BJ (cell line): Measurements from ENCODE around the gene SLC12A5. TPM values are rescaled to one million over a fixed set of nuclear protein-coding genes. Genes with fewer than 3 reads are reported as not detected.

Source experiments
- CTCF ChIA-PET: fragments of 350-600 bp; formaldehyde crosslinking; extraction: SDS; loops from one replicate; lab custom pipeline; 2021; ENCODE audit warnings: antibody characterized with exemption, inconsistent platforms; lab: Yijun Ruan, JAX
- POLR2A ChIA-PET: fragments of 300-600 bp; sonication (Branson Sonifier 250); formaldehyde crosslinking; extraction: SDS; loops from one replicate; lab custom pipeline; 2021; ENCODE audit warnings: antibody characterized with exemption; lab: Charles Lee
- DNase-seq: peaks from one replicate; pipeline ENCODE4 v3.0.0-alpha.2; 2011; ENCODE audit warnings: low read depth
- H3K27me3 ChIP-seq: 2 replicates; pipeline ENCODE4 v1.6.0; 2011; ENCODE audit warnings: low read length; ENCODE audit not compliant: control insufficient read depth, insufficient read depth
- H3K36me3 ChIP-seq: 2 replicates; pipeline ENCODE4 v1.5.1; 2011; ENCODE audit warnings: low read length; ENCODE audit not compliant: control insufficient read depth, insufficient read depth
- H3K4me3 ChIP-seq: 2 replicates; pipeline ENCODE4 v1.5.1; 2011; ENCODE audit warnings: low read depth, mild to moderate bottlenecking, control low read depth, low read length
- polyA plus RNA-seq: library from polyadenylated mRNA; depleted of rRNA; stranded (reverse); fragments of >200 nt; gene quantifications from 2 replicates; pipeline ENCODE4 v1.2.3, GENCODE V29; 2011
- TF ChIP-seq, protein P1 (sequence below): IDR thresholded peaks from 2 replicates; pipeline ENCODE4 v1.5.1; 2011; ENCODE audit warnings: low read depth, mild to moderate bottlenecking, control low read depth, inconsistent platforms, low read length, moderate library complexity; ENCODE audit not compliant: insufficient read depth

The SLC12A5 gene
- polyA plus RNA-seq, 1 experiment: 0.61 TPM

- TF ChIP-seq, protein P1, sequence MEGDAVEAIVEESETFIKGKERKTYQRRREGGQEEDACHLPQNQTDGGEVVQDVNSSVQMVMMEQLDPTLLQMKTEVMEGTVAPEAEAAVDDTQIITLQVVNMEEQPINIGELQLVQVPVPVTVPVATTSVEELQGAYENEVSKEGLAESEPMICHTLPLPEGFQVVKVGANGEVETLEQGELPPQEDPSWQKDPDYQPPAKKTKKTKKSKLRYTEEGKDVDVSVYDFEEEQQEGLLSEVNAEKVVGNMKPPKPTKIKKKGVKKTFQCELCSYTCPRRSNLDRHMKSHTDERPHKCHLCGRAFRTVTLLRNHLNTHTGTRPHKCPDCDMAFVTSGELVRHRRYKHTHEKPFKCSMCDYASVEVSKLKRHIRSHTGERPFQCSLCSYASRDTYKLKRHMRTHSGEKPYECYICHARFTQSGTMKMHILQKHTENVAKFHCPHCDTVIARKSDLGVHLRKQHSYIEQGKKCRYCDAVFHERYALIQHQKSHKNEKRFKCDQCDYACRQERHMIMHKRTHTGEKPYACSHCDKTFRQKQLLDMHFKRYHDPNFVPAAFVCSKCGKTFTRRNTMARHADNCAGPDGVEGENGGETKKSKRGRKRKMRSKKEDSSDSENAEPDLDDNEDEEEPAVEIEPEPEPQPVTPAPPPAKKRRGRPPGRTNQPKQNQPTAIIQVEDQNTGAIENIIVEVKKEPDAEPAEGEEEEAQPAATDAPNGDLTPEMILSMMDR: no peak
- H3K27me3 ChIP-seq: peaks cover 3% of the 10 kb centered on the region
- H3K4me3 ChIP-seq: no peak overlapping the region
- no peaks in the 10 kb centered on the region for H3K36me3 ChIP-seq
- no peak for DNase-seq
- POLR2A ChIA-PET: interaction anchor here (0.6 kb wide), 1 partner anchor 27 kb away, joined by 3 read pairs; no protein-coding TSS in a partner anchor
- CTCF ChIA-PET: no interaction called here
Measured at GRCh38 chr20:46054606-46055005, 25.6 kb downstream of the SLC12A5 start.

- Histone ChIP-seq H3K36me3 (no peaks in the 10 kb centered on the region; the same call in 1 of the 2 replicates), H3K27me3 (peaks cover 3% of the 10 kb centered on the region), H3K4me3 (no peak overlapping the region)
- ChIA-PET CTCF (no interaction called here), POLR2A (no interaction called here)
- TF ChIP-seq, protein P1: no peak
- no peak for DNase-seq
Measured at GRCh38 chr20:46055269-46055668, 26.3 kb downstream of the SLC12A5 start.

DNA sequence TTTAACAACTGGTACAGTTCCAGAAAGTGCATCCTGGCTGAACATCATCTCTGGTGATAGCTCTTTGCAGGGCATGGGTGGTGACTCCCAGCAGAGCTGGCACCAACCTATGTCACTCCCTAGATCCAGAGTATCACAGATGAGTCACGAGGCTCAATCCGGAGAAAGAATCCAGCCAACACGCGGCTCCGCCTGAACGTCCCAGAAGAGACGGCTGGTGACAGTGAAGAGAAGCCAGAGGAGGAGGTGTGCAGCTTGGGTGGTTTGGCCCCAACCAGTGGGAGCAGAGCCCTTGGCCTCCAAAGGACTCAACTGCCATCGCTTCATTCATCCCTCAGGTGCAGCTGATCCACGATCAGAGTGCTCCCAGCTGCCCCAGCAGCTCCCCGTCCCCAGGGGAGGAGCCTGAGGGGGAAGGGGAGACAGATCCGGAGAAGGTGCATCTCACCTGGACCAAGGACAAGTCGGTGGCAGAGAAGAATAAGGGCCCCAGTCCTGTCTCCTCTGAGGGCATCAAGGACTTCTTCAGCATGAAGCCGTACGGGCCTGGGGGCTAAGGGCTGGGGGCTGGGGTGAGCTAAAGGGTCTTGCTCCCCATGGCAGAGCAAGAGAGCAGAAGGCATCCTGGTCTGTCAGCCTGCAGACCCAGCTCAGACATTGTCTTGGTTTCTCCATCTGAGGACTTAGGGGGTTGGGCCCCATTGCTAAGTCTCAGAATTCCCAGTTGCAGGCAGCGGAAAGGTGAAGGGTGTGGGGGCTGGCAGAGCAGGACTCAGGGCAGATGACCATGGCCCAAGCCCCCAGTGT, 27.2 kb downstream of the SLC12A5 start:
- no peak for DNase-seq
- CTCF ChIA-PET: interaction anchor here (1.0 kb wide), 1 partner anchor 42 kb away, joined by 3 read pairs; no protein-coding TSS in a partner anchor

GRCh38 chr20:46056970-46057855, 28.2 kb downstream of the SLC12A5 start:
- CTCF ChIA-PET: interaction anchor here (0.6 to 2.4 kb wide), 6 partner anchors 10 to 44 kb away, joined by 3 to 10 read pairs (median 5); no protein-coding TSS in a partner anchor

More for the DNA sequence above, 27.2 kb downstream of the SLC12A5 start:
- Histone ChIP-seq H3K4me3 (no peak overlapping the region), H3K36me3 (peaks cover 2% of the 10 kb centered on the region), H3K27me3 (peaks cover 3% of the 10 kb centered on the region)
- TF ChIP-seq, protein P1: no peak
- POLR2A ChIA-PET: no interaction called here

More at GRCh38 chr20:46056970-46057855, 28.2 kb downstream of the SLC12A5 start:
- Histone ChIP-seq H3K27me3 (peaks cover 3% of the 10 kb centered on the region), H3K4me3 (no peak overlapping the region), H3K36me3 (peaks cover 7% of the 10 kb centered on the region)
- no peak for DNase-seq
- TF ChIP-seq, protein P1: no peak
- POLR2A ChIA-PET: no interaction called here
